Liver (tissue), 9 donors: ENCODE data around the gene PPP3R2. TPM values are rescaled to one million over a fixed set of nuclear protein-coding genes. Genes with fewer than 3 reads are reported as not detected.

Experiments
- DNase-seq: peaks from one replicate; pipeline ENCODE4 v3.0.0-alpha.2; 2017; ENCODE audit warnings: low spot score
- H3K27ac ChIP-seq, 2 donors: one replicate each; pipeline ENCODE4 v1.7.0; 2013; ENCODE audit warnings: inconsistent platforms in 2 of 2, low read length in 2 of 2, control low read depth in 1 of 2, low read depth in 1 of 2, mild to moderate bottlenecking in 1 of 2
- H3K27me3 ChIP-seq, 4 donors: one replicate each; pipeline versions ENCODE4 v1.6.1 to v1.7.0; 2013; ENCODE audit warnings: low read length in 3 of 4, inconsistent platforms in 1 of 4, mild to moderate bottlenecking in 1 of 4, moderate library complexity in 1 of 4; ENCODE audit not compliant: control insufficient read depth in 4 of 4, insufficient read depth in 4 of 4
- H3K36me3 ChIP-seq, 4 donors: one replicate each; pipeline versions ENCODE4 v1.6.1 to v1.7.0; 2013; ENCODE audit warnings: low read length in 3 of 4, mild to moderate bottlenecking in 3 of 4, low read depth in 1 of 4, moderate library complexity in 1 of 4; ENCODE audit not compliant: control insufficient read depth in 4 of 4, insufficient read depth in 3 of 4
- H3K4me1 ChIP-seq, 4 donors: one replicate each; pipeline versions ENCODE4 v1.6.1 to v1.7.0; 2013; ENCODE audit warnings: low read length in 3 of 4, mild to moderate bottlenecking in 3 of 4, moderate library complexity in 1 of 4; ENCODE audit not compliant: control insufficient read depth in 4 of 4, insufficient read depth in 4 of 4
- H3K4me3 ChIP-seq, 3 donors: one replicate each; pipeline versions ENCODE4 v1.6.1 to v1.7.0; 2013; ENCODE audit warnings: low read length in 3 of 3, control low read depth in 1 of 3, low read depth in 1 of 3, mild to moderate bottlenecking in 1 of 3
- H3K9ac ChIP-seq, 2 donors: one replicate each; pipeline ENCODE4 v1.7.0; 2013; ENCODE audit warnings: low read length in 2 of 2, mild to moderate bottlenecking in 2 of 2, moderate library complexity in 2 of 2, control low read depth in 1 of 2, low read depth in 1 of 2
- H3K9me3 ChIP-seq, 4 donors: one replicate each; pipeline versions ENCODE4 v1.6.1 to v1.7.0; 2013; ENCODE audit warnings: low read length in 3 of 4; ENCODE audit not compliant: control insufficient read depth in 4 of 4
- CTCF ChIP-seq: fragments of 150-350 bp; IDR thresholded peaks from 2 replicates; pipeline ENCODE4 v1.5.1; 2017; ENCODE audit warnings: improper control_type of control experiment, low read depth, low read length; ENCODE audit not compliant: missing input control
- FOXA1 ChIP-seq: IDR thresholded peaks from 2 replicates; pipeline ENCODE4 v1.6.1; 2016; ENCODE audit warnings: antibody characterized with exemption
- GABPA ChIP-seq, 2 donors: IDR thresholded peaks in 1 of 2; conservative IDR thresholded peaks in 1 of 2; 2 replicates each; pipeline ENCODE4 v1.6.1; 2016; ENCODE audit warnings: antibody characterized with exemption in 2 of 2, mild to moderate bottlenecking in 1 of 2, moderate library complexity in 1 of 2
- HNF4A ChIP-seq, 2 donors: conservative IDR thresholded peaks; 2 replicates each; pipeline ENCODE4 v1.6.1; 2016; ENCODE audit warnings: antibody characterized with exemption in 2 of 2, mild to moderate bottlenecking in 2 of 2
- HNF4G ChIP-seq: IDR thresholded peaks from 2 replicates; pipeline ENCODE4 v1.6.1; 2016; ENCODE audit warnings: antibody characterized with exemption
- JUND ChIP-seq, 2 donors: IDR thresholded peaks; 2 replicates each; pipeline ENCODE4 v1.6.1; 2016; ENCODE audit warnings: antibody characterized with exemption in 2 of 2
- MAX ChIP-seq: IDR thresholded peaks from 2 replicates; pipeline ENCODE4 v1.6.1; 2016; ENCODE audit warnings: antibody characterized with exemption
- NR2F2 ChIP-seq: IDR thresholded peaks from 2 replicates; pipeline ENCODE4 v1.6.1; 2016; ENCODE audit warnings: antibody characterized with exemption
- RAD21 ChIP-seq, 2 donors: IDR thresholded peaks; 2 replicates each; pipeline ENCODE4 v1.6.1; 2016; ENCODE audit warnings: antibody characterized with exemption in 2 of 2, mild to moderate bottlenecking in 2 of 2
- REST ChIP-seq: IDR thresholded peaks from 2 replicates; pipeline ENCODE4 v1.6.1; 2016; ENCODE audit warnings: antibody characterized with exemption, mild to moderate bottlenecking
- RXRA ChIP-seq, 2 donors: IDR thresholded peaks; 2 replicates each; pipeline ENCODE4 v1.6.1; 2017 to 2018; ENCODE audit warnings: antibody characterized with exemption in 2 of 2, mild to moderate bottlenecking in 1 of 2
- SP1 ChIP-seq: IDR thresholded peaks from 2 replicates; pipeline ENCODE4 v1.6.1; 2018; ENCODE audit warnings: antibody characterized with exemption, mild to moderate bottlenecking
- TAF1 ChIP-seq: conservative IDR thresholded peaks from 2 replicates; pipeline ENCODE4 v1.6.1; 2016; ENCODE audit warnings: antibody characterized with exemption, mild to moderate bottlenecking
- YY1 ChIP-seq: IDR thresholded peaks from 2 replicates; pipeline ENCODE4 v1.6.1; 2016; ENCODE audit warnings: antibody characterized with exemption, mild to moderate bottlenecking
- ZBTB33 ChIP-seq: IDR thresholded peaks from 2 replicates; pipeline ENCODE4 v1.6.1; 2016; ENCODE audit warnings: antibody characterized with exemption
- WGBS: extraction: QIAGEN DNeasy Blood & Tissue Kit; methylation state at CpG from one replicate; pipeline ENCODE4 v1.1.7; 2013; 5-methylcytosine and 5-hydroxymethylcytosine counted together
- polyA plus RNA-seq, 2 donors: library from polyadenylated mRNA; stranded (reverse) in 1 of 2; unstranded in 1 of 2; fragments of 200-250 nt in 1 of 2; fragments of >200 nt in 1 of 2; fragmentation: Nextera tagmentation in 1 of 2; extraction: Ambion mirVana in 1 of 2; gene quantifications; one replicate each; pipeline versions ENCODE4 v1.2.1 to v1.2.3, GENCODE V29; 2013 to 2015
- total RNA-seq, 2 donors: library from RNA; depleted of rRNA; stranded (reverse); fragments of >200 nt; gene quantifications; one replicate each; pipeline ENCODE4 v1.2.3, GENCODE V29; 2014
- TF ChIP-seq, protein P1 (sequence below): IDR thresholded peaks from 2 replicates; pipeline ENCODE4 v1.6.1; 2016; ENCODE audit warnings: antibody characterized with exemption
- donor health status: healthy.
- donor health status: healthy.
- donor health status: healthy.
- donor health status: healthy.
- donor health status: healthy.

PPP3R2 gene
- total and polyA plus RNA-seq, 4 donors, result 0.08 TPM; not detected in 3

- H3K9me3 ChIP-seq, result no peaks in the 10 kb centered on the region
- no peaks in the 10 kb centered on the region for H3K4me1 ChIP-seq
- no peaks in the 10 kb centered on the region for H3K36me3 ChIP-seq
- no peak overlapping the region for H3K27ac ChIP-seq
- no peak overlapping the region for H3K9ac ChIP-seq
- TF ChIP-seq YY1 (no peak), HNF4G (no peak), CTCF (no peak), GABPA (IDR thresholded peaks at IDR 0.05 in 1 of 2, conservative IDR thresholded peaks at IDR 0.05 in 1 of 2) (no peak), SP1 (no peak), RXRA (IDR thresholded peaks at IDR 0.05) (no peak), ZBTB33 (no peak), NR2F2 (no peak), REST (no peak), TAF1 (no peak)
- H3K4me3 ChIP-seq, result no peak overlapping the region
- WGBS, result 90% methylated on average over 5 of the region's 5 CpGs
- H3K27me3 ChIP-seq, result no peaks in the 10 kb centered on the region
- no peak for DNase-seq
Measured at GRCh38 chr9:101586651-101587050, 8.1 kb downstream of the PPP3R2 start.

- Histone ChIP-seq H3K36me3 (no peaks in the 10 kb centered on the region), H3K4me3 (no peak overlapping the region), H3K27ac (no peak overlapping the region), H3K4me1 (no peaks in the 10 kb centered on the region), H3K9ac (no peak overlapping the region), H3K27me3 (no peaks in the 10 kb centered on the region), H3K9me3 (no peaks in the 10 kb centered on the region)
- WGBS, result 75% methylated on average over 3 of the region's 3 CpGs
- DNase-seq, result no peak
- TF ChIP-seq, protein P1, sequence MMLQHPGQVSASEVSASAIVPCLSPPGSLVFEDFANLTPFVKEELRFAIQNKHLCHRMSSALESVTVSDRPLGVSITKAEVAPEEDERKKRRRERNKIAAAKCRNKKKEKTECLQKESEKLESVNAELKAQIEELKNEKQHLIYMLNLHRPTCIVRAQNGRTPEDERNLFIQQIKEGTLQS, result no peak
- TF ChIP-seq HNF4A (conservative IDR thresholded peaks at IDR 0.05) (no peak), SP1 (no peak), CTCF (no peak), RAD21 (IDR thresholded peaks at IDR 0.05) (no peak), FOXA1 (no peak), JUND (IDR thresholded peaks at IDR 0.05) (no peak), RXRA (IDR thresholded peaks at IDR 0.05) (no peak), ZBTB33 (no peak), NR2F2 (no peak), TAF1 (no peak), YY1 (no peak), MAX (no peak), HNF4G (no peak)
Measured at GRCh38 chr9:101585740-101586139, 9.0 kb downstream of the PPP3R2 start.
